ENCODE measurements around the gene GRK4. TPM values are rescaled to one million over a fixed set of nuclear protein-coding genes. Genes with fewer than 3 reads are reported as not detected.

The GRK4 gene
- polyA plus RNA-seq, 1 of the 3 experiments (the other 2 are of a cell fraction) = 2.7 TPM

- Histone ChIP-seq H3K4me1 (ENCODE audit: control insufficient read depth in 1 of 2, insufficient read depth in 2 of 2, low read depth in 1 of 2, low read length in 1 of 2) (no peaks in the 10 kb centered on the region), H3K4me2 (no peak overlapping the region), H3K36me3 (replicated peaks in 1 of 2; ENCODE audit: control insufficient read depth in 1 of 2, insufficient read depth in 2 of 2, low read length in 1 of 2) (peaks cover 30 to 80% of the 10 kb centered on the region in 2 experiments), H3K9me3 (no peaks in the 10 kb centered on the region), H3K79me2 (ENCODE audit: insufficient read depth) (0 out of 2 replicates have a peak, but pooled peaks cover 3% of the 10 kb centered on the region), H3K27me3 (ENCODE audit: insufficient read depth) (no peaks in the 10 kb centered on the region), H2AFZ (ENCODE audit: low read depth) (no peak overlapping the region), H3K9ac (no peak overlapping the region), H3K9me2 (no peaks in the 10 kb centered on the region), H3K4me3 (ENCODE audit: low read depth in 2 of 2, low read length in 1 of 2) (no peak overlapping the region), H3K27ac (ENCODE audit: low read depth in 2 of 2, low read length in 1 of 2) (no peak overlapping the region), H4K20me1 (ENCODE audit: insufficient read depth) (no peaks in the 10 kb centered on the region), H3F3A (replicated peaks; ENCODE audit: insufficient read depth) (peaks cover 8% of the 10 kb centered on the region)
- WGBS (ENCODE audit: low lambda C conversion rate) = 97% methylated on average over 16 of the region's 19 CpGs
- TF ChIP-seq USF2 (IDR thresholded peaks at IDR 0.05; ENCODE audit: borderline replicate concordance, low read depth, low read length) (no peak), ZBTB33 (IDR thresholded peaks at IDR 0.05; ENCODE audit: borderline replicate concordance, low read depth) (no peak), PBX3 (IDR thresholded peaks at IDR 0.05) (no peak)
- no peak for DNase-seq
- ChIA-PET POLR2A (interaction anchor here (1.2 kb wide), 1 partner anchor 11 kb away, joined by 3 read pairs; no protein-coding TSS in a partner anchor), CTCF (interaction anchor here (0.9 to 2.9 kb wide), 5 partner anchors 9 to 91 kb away, joined by 3 to 9 read pairs (median 4); no protein-coding TSS in a partner anchor)
These were observed 16.4 kb upstream of the GRK4 start for GRCh38 chr4:2946812-2947600.

- H3K79me2 ChIP-seq (ENCODE audit: insufficient read depth) = 0 out of 2 replicates have a peak, but pooled peaks cover 3% of the 10 kb centered on the region
- WGBS (ENCODE audit: low lambda C conversion rate) = 94% methylated on average over 7 of the region's 11 CpGs
- POLR2A ChIA-PET = interaction anchor here (1.6 kb wide), 1 partner anchor 12 kb away, joined by 3 read pairs; no protein-coding TSS in a partner anchor
- H3K36me3 ChIP-seq (replicated peaks in 1 of 2; ENCODE audit: control insufficient read depth in 1 of 2, insufficient read depth in 2 of 2, low read length in 1 of 2) = peaks cover 38 to 79% of the 10 kb centered on the region in 2 experiments
- H3K9me3 ChIP-seq = no peaks in the 10 kb centered on the region
- H3K27me3 ChIP-seq (ENCODE audit: insufficient read depth) = no peaks in the 10 kb centered on the region
- no peak overlapping the region for H3K9ac ChIP-seq
- no peak for DNase-seq
- CTCF ChIA-PET = interaction anchor here (1.8 to 2.9 kb wide), 2 partner anchors 12 to 14 kb away, joined by 7 to 9 read pairs; no protein-coding TSS in a partner anchor
- no peak overlapping the region for H3K4me3 ChIP-seq (ENCODE audit: low read depth in 2 of 2, low read length in 1 of 2)
- no peaks in the 10 kb centered on the region for H3K4me1 ChIP-seq (ENCODE audit: control insufficient read depth in 1 of 2, insufficient read depth in 2 of 2, low read depth in 1 of 2, low read length in 1 of 2)
- H3K9me2 ChIP-seq = no peaks in the 10 kb centered on the region
- H3K4me2 ChIP-seq = no peak overlapping the region
- no peak overlapping the region for H3K27ac ChIP-seq (ENCODE audit: low read depth in 2 of 2, low read length in 1 of 2)
- no peak overlapping the region for H2AFZ ChIP-seq (ENCODE audit: low read depth)
- no peak for TF ChIP-seq TCF12 (IDR thresholded peaks at IDR 0.05)
- TF ChIP-seq MAX (IDR thresholded peaks at IDR 0.05; ENCODE audit: low read depth) = no peak
- TF ChIP-seq IRF3 (IDR thresholded peaks at IDR 0.05; ENCODE audit: low read depth, low read length) = no peak
- no peak for TF ChIP-seq USF2 (IDR thresholded peaks at IDR 0.05; ENCODE audit: borderline replicate concordance, low read depth, low read length)
- peaks cover 8% of the 10 kb centered on the region for H3F3A ChIP-seq (replicated peaks; ENCODE audit: insufficient read depth)
- no peaks in the 10 kb centered on the region for H4K20me1 ChIP-seq (ENCODE audit: insufficient read depth)
These were observed 15.4 kb upstream of the GRK4 start for GRCh38 chr4:2947926-2948325.
